ENCODE measurements around the gene HTD2.
A peak's percentile ranks its signal among the peaks of the same experiment; 100 is the strongest.
"Not testable (repeated sequence)": the region's sequence is repeated elsewhere in the genome, so short reads cannot be mapped to it uniquely, and the experiment has no call there.

HTD2 gene

DNA sequence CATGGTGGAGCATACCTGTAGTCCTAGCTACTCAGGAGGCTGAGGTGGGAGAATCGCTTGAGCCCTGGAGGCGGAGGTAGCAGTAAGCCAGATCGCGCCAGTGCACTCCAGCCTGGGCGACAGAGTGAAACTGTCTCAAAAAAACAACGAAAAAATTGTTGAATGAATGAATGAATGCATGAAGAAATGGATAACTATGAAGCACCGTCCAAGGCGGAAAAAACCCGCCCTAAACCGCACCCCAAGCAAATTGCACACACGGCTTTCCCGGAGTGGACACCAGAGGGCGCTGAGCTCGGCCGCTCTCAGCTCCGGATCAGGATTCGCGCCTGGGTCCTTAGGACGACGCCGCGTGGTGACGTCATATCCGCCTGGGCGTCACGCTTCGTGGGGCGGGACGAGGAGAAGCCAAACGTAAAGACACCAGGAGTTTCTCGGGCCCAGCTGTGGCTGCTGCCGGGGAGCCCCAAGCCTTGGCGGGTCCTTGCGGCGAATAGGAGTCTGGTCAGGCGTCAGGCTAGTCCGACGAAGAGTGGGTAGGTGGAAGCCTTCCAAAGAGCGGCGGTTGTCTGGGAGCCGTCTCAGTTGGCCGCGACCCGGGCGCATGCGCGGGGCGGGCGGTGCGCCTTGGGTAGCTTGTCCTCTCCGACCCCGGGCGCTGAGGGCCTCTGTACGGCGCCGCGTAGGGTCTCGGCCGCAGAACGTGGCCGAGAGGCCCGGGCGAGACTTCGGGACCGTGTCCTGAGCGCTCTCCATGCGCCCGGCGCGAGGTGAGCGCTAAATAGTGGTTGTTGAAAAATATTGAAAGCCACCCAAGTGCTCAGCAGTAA lies at the start of gene HTD2, which contains the start of gene RPP14:
Gene HTD2, plus strand, starts transcription at position 639 of the 830 bp plus-strand sequence. CDS start 11,094 bp downstream, outside the sequence.
Gene RPP14, plus strand, starts transcription at position 364 of the 830 bp plus-strand sequence. CDS start 4,085 bp downstream, outside the sequence.
- TF ChIP-seq ZNF274 (IDR thresholded peaks at IDR 0.05; ENCODE audit: low read depth, low read length) (no peak), SUZ12 (IDR thresholded peaks at IDR 0.05; ENCODE audit: extremely low read depth, insufficient read depth, insufficient read length) (no peak), YY1 (IDR thresholded peaks at IDR 0.05; ENCODE audit: insufficient read depth, insufficient read length) (no peak)
- Histone ChIP-seq H3K4me3 (ENCODE audit: insufficient read length, low read depth) (peak within 1 kb of the TSS; percentile 90), H3K9me3 (ENCODE audit: insufficient read depth, low read length) (no peaks in the 10 kb centered on the region), H3K36me3 (ENCODE audit: insufficient read depth, insufficient read length, low read length) (peaks cover 38% of the 10 kb centered on the region), H3K27me3 (ENCODE audit: insufficient read depth, insufficient read length) (no peaks in the 10 kb centered on the region), H3K4me1 (ENCODE audit: insufficient read depth, insufficient read length) (peaks cover 3% of the 10 kb centered on the region), H3K9ac (ENCODE audit: insufficient read length, low read depth) (peak within 1 kb of the TSS; percentile 97)
- DNase-seq (ENCODE audit: low read depth, low spot score), result peak; percentile 98

DNA sequence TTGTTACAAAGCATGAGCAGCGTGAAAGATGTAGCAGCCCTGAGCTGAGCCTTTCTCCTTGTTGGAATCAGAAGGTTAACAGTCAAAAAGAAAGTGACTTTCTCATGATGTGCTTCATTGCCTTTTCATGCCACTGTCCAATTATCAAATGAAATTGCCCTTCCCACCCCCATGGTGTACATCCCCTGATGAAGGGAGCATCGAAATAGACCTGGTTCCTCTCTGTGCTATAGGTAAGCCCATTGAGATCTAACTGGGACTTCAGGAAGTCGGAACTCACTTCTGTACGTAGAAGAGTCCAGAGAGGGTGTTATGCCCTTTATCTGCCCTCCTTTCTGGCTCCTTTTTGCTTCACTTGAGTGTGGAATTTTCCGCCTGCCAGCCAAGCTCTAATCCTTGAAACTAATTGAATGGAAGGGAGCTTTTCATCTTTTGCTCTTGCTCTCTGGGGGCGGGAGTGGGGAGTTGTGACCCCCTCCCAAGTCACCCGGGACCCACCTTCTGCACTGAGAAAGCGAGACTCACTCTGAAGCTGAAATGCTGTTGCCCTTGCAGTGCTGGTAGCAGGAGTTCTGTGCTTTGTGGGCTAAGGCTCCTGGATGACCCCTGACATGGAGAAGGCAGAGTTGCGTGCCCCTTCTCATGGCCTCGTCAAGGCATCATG lies 47.8 kb upstream of the HTD2 start:
- H3K4me1 ChIP-seq (ENCODE audit: insufficient read depth, insufficient read length), result no peaks in the 10 kb centered on the region
- H3K9me3 ChIP-seq (ENCODE audit: insufficient read depth, low read length), result no peaks in the 10 kb centered on the region
- H3K36me3 ChIP-seq (ENCODE audit: insufficient read depth, insufficient read length, low read length), result no peaks in the 10 kb centered on the region
- TF ChIP-seq SUZ12 (IDR thresholded peaks at IDR 0.05; ENCODE audit: extremely low read depth, insufficient read depth, insufficient read length) (no peak), YY1 (IDR thresholded peaks at IDR 0.05; ENCODE audit: insufficient read depth, insufficient read length) (no peak), ZNF274 (IDR thresholded peaks at IDR 0.05; ENCODE audit: low read depth, low read length) (no peak)
- no peak overlapping the region for H3K9ac ChIP-seq (ENCODE audit: insufficient read length, low read depth)
- H3K27me3 ChIP-seq (ENCODE audit: insufficient read depth, insufficient read length), result no peaks in the 10 kb centered on the region
- no peak for DNase-seq (ENCODE audit: low read depth, low spot score)
- no peak overlapping the region for H3K4me3 ChIP-seq (ENCODE audit: insufficient read length, low read depth)

DNA sequence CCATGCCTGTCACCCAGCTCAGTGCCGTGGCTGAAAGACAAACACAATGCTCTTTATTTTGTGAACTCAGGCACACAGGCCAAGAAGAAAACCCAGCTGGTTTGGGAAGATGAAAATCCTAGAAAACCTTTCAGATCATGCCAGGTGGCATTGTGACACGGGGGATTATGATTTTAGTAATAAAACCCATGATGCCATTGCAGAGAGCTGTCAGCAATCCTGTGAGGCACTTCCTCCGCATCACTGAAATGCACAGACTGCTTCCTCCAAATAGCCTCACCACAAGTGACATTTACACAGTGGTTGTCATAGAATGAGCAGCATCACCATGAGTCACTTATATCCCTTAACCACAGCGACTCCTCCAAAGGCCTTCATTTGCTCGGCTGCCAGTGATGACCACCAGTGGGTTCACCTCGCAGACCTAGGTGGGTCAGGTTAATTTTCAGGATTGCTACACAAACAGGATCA lies 46.0 kb upstream of the HTD2 start:
- Histone ChIP-seq H3K9ac (ENCODE audit: insufficient read length, low read depth) (no peak overlapping the region), H3K4me1 (ENCODE audit: insufficient read depth, insufficient read length) (no peaks in the 10 kb centered on the region), H3K36me3 (ENCODE audit: insufficient read depth, insufficient read length, low read length) (no peaks in the 10 kb centered on the region), H3K4me3 (ENCODE audit: insufficient read length, low read depth) (no peak overlapping the region), H3K27me3 (ENCODE audit: insufficient read depth, insufficient read length) (no peaks in the 10 kb centered on the region), H3K9me3 (ENCODE audit: insufficient read depth, low read length) (no peaks in the 10 kb centered on the region)
- DNase-seq (ENCODE audit: low read depth, low spot score), result no peak
- TF ChIP-seq ZNF274 (IDR thresholded peaks at IDR 0.05; ENCODE audit: low read depth, low read length), result no peak
- no peak for TF ChIP-seq YY1 (IDR thresholded peaks at IDR 0.05; ENCODE audit: insufficient read depth, insufficient read length)
- no peak for TF ChIP-seq SUZ12 (IDR thresholded peaks at IDR 0.05; ENCODE audit: extremely low read depth, insufficient read depth, insufficient read length)

DNA sequence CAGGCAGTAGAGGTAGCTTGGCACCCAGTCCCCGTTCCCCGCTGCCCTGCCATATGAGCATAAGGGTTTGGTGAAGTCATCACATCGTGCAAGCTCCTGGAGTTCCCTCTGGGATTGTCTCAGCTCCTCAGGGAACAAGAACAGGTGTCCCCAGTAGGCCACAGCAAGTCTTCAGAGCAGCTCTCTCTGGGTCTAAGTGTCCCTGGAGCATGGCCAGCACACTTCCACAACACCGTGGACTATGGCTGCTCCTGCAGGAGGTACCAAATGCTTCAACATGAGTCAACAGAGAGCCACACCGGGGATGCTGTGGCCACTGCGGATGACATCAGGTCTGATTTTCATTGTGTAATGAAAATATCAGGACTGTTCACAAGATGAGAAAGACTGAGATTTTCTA lies 45.6 kb upstream of the HTD2 start:
- Histone ChIP-seq H3K27me3 (ENCODE audit: insufficient read depth, insufficient read length) (no peaks in the 10 kb centered on the region), H3K36me3 (ENCODE audit: insufficient read depth, insufficient read length, low read length) (no peaks in the 10 kb centered on the region), H3K4me1 (ENCODE audit: insufficient read depth, insufficient read length) (no peaks in the 10 kb centered on the region), H3K9me3 (ENCODE audit: insufficient read depth, low read length) (no peaks in the 10 kb centered on the region), H3K9ac (ENCODE audit: insufficient read length, low read depth) (no peak overlapping the region), H3K4me3 (ENCODE audit: insufficient read length, low read depth) (no peak overlapping the region)
- TF ChIP-seq YY1 (IDR thresholded peaks at IDR 0.05; ENCODE audit: insufficient read depth, insufficient read length) (no peak), SUZ12 (IDR thresholded peaks at IDR 0.05; ENCODE audit: extremely low read depth, insufficient read depth, insufficient read length) (no peak), ZNF274 (IDR thresholded peaks at IDR 0.05; ENCODE audit: low read depth, low read length) (no peak)
- no peak for DNase-seq (ENCODE audit: low read depth, low spot score)

GRCh38 chr3:58261954-58262666 lies 44.2 kb upstream of the HTD2 start:
- no peaks in the 10 kb centered on the region for H3K9me3 ChIP-seq (ENCODE audit: insufficient read depth, low read length)
- H3K36me3 ChIP-seq (ENCODE audit: insufficient read depth, insufficient read length, low read length), result no peaks in the 10 kb centered on the region
- H3K4me3 ChIP-seq (ENCODE audit: insufficient read length, low read depth), result no peak overlapping the region
- TF ChIP-seq ZNF274 (IDR thresholded peaks at IDR 0.05; ENCODE audit: low read depth, low read length), result no peak
- no peak for TF ChIP-seq SUZ12 (IDR thresholded peaks at IDR 0.05; ENCODE audit: extremely low read depth, insufficient read depth, insufficient read length)
- no peak for TF ChIP-seq YY1 (IDR thresholded peaks at IDR 0.05; ENCODE audit: insufficient read depth, insufficient read length)
- H3K9ac ChIP-seq (ENCODE audit: insufficient read length, low read depth), result no peak overlapping the region
- no peaks in the 10 kb centered on the region for H3K4me1 ChIP-seq (ENCODE audit: insufficient read depth, insufficient read length)
- no peaks in the 10 kb centered on the region for H3K27me3 ChIP-seq (ENCODE audit: insufficient read depth, insufficient read length)
- no peak for DNase-seq (ENCODE audit: low read depth, low spot score)

DNA sequence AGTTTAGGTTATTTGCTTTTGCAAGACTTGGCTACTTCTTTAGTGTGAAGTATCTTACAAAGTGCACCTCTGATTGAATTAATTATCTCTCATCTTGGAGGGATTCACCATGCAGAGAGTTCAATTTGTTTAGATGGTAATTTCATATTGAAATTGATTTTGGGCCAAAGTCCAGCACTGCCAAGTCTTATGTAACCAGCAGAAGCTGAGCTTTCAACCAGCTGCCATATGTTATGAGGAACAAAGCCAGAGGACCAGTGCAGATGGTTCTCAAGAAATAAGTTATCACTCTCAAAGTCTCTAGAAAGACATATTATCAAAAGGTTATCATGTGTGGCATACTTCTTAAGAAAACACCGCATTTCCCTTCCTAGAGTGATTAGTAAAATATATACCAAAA lies 39.7 kb upstream of the HTD2 start:
- Histone ChIP-seq H3K4me1 (ENCODE audit: insufficient read depth, insufficient read length) (no peaks in the 10 kb centered on the region), H3K4me3 (ENCODE audit: insufficient read length, low read depth) (no peak overlapping the region), H3K9me3 (ENCODE audit: insufficient read depth, low read length) (no peaks in the 10 kb centered on the region), H3K36me3 (ENCODE audit: insufficient read depth, insufficient read length, low read length) (peaks cover 6% of the 10 kb centered on the region), H3K27me3 (ENCODE audit: insufficient read depth, insufficient read length) (no peaks in the 10 kb centered on the region), H3K9ac (ENCODE audit: insufficient read length, low read depth) (no peak overlapping the region)
- no peak for TF ChIP-seq YY1 (IDR thresholded peaks at IDR 0.05; ENCODE audit: insufficient read depth, insufficient read length)
- no peak for TF ChIP-seq ZNF274 (IDR thresholded peaks at IDR 0.05; ENCODE audit: low read depth, low read length)
- no peak for TF ChIP-seq SUZ12 (IDR thresholded peaks at IDR 0.05; ENCODE audit: extremely low read depth, insufficient read depth, insufficient read length)
- no peak for DNase-seq (ENCODE audit: low read depth, low spot score)

DNA sequence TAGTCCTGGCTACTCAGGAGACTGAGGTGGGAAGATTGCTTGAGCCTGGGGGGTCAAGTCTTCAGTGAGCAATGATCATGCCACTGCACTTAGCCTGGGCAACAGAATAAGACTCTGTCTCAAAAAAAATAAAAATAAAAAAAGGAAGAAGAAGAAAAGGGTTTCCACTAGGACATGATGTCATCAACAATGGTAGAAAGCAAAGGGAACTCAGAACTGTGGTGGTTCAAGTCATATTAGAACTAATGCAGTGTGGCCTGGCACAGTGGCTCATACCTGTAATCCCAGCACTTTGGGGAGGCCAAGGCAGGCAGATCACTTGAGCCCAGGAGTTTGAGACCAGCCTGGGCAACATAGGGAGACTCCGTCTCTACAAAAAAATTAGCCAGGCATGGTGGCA lies 38.8 kb upstream of the HTD2 start:
- H3K9ac ChIP-seq (ENCODE audit: insufficient read length, low read depth); DNase-seq (ENCODE audit: low read depth, low spot score); H3K9me3 ChIP-seq (ENCODE audit: insufficient read depth, low read length); H3K36me3 ChIP-seq (ENCODE audit: insufficient read depth, insufficient read length, low read length); H3K4me3 ChIP-seq (ENCODE audit: insufficient read length, low read depth); H3K4me1 ChIP-seq (ENCODE audit: insufficient read depth, insufficient read length); H3K27me3 ChIP-seq (ENCODE audit: insufficient read depth, insufficient read length): not testable (repeated sequence)

All from NT2/D1 (cell line).